ENCODE results near the gene RHPN2.

GRCh38 chr19:33111587-33111986 is 46.9 kb upstream of the RHPN2 start:
- TF ChIP-seq POLR2A (IDR thresholded peaks at IDR 0.05; ENCODE audit: low read depth, low read length): no peak
- TF ChIP-seq CTCF (IDR thresholded peaks at IDR 0.05; ENCODE audit: extremely low read depth in 1 of 2, insufficient read depth in 1 of 2, low read depth in 1 of 2, low read length in 2 of 2): no peak
- TF ChIP-seq FOS (IDR thresholded peaks at IDR 0.05; ENCODE audit: borderline replicate concordance, insufficient read depth, low read length): no peak
- TF ChIP-seq MYC (IDR thresholded peaks at IDR 0.05; ENCODE audit: low read depth, low read length): no peak
- TF ChIP-seq JUN (IDR thresholded peaks at IDR 0.05; ENCODE audit: borderline replicate concordance, insufficient read depth, insufficient read length, low read depth): no peak
- TF ChIP-seq POLR2AphosphoS5 (IDR thresholded peaks at IDR 0.05; ENCODE audit: insufficient read depth, low read depth, low read length): no peak
- no peak for TF ChIP-seq EZH2 (IDR thresholded peaks at IDR 0.05; ENCODE audit: borderline replicate concordance, low read depth, low read length, severe bottlenecking)
